RKO (cell line): ENCODE results near the gene AGAP2.
"Not testable (repeated sequence)": the region's sequence is repeated elsewhere in the genome, so short reads cannot be mapped to it uniquely, and the experiment has no call there.

Experiments
- DNase-seq: peaks from one replicate; pipeline ENCODE4 v3.0.0-alpha.2; 2016; ENCODE audit warnings: low spot score

Gene AGAP2

DNA sequence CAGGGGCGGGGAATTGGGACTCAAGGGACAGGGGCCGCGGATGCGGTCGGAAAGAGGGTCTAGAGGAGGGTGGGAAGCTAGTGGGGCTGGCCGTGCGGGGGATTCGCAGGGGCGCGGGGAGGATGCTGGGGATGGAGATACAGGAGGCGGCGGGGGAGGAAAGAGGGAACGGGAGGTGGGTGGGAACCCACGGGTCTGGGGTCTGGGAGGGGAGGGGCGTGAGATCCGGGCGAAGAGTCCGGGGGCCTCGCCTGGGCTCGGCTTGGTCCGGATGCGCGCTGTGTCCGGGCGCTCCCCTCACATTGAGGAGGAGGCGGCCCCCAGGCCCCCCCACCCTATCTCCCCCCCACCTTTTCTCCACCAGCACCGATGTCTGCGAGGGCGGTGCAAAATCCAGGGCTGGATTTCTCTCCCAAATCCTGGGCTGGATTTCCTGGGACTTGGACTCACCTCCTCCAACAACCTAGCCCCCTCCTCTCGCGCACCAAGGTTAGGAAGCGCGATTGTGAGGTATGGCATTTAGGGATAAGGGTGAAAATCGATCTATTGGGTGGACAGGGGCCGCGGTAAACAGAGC lies at the start of gene AGAP2:
AGAP2 (minus strand) TSS at position 82 of the 577 bp plus-strand sequence. CDS start 496 bp downstream, outside the sequence.
- DNase-seq = no peak

DNA sequence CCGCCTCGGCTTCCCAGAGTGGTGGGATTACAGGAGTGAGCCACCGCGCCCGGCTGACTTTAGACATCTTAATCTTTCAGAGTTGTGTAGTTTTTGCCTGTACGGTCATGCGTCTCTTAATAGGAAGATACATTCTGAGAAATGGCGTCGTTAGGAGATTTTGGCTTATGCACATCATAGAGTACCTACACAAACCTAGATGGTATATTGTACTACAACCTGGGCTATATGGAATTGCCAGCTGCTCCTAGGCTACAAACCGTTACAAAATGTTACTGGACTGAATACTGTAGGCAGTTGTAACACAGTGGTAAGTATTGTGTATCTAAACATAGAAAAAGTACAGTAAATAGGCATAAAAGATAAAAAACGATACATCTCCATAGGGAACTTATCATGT lies 45.3 kb upstream of the AGAP2 start:
- DNase-seq = no peak

- no peak for DNase-seq
Observed at GRCh38 chr12:57783466-57783801, 44.9 kb upstream of the AGAP2 start.

DNA sequence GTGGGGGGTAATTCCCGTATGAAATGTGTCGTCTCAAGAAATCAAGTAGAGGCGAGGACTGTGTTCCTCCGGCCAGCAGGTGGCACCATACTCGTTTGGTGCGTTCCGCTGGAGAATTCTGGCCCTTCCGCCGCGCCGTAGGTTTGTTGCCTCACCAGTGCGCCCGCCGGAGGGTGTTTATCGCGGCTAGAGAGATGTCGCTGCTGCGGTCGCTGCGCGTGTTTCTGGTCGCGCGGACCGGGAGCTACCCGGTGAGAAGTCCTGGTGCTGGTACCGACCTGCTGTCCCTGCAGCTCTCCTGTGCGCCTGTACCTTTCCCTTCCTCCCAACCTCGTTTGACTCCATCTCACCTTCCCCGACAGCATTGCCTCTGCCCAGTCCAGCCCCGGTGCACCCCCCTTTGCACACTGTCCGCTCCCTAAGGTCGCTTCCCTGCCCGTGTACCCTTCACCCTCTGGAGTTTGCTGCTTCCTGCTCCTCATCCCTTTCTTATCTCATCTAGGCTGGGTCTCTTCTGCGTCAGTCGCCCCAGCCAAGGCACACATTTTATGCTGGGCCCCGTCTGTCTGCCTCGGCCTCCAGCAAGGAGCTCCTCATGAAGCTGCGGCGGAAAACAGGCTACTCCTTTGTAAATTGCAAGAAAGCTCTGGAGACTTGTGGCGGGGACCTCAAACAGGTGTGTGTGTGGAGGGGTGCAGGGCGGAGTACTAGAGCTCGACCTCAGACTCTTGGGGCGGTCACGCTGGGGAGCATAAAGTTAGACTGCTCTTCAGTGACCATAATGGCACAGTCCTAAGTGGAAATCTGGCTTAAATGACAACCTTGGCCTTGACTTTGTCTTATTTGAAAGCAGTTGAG lies 44.3 kb upstream of the AGAP2 start, which contains the start of gene TSFM:
TSFM (plus strand) TSS at position 180 of the 858 bp plus-strand sequence; CDS start at position 195, 15 bp downstream.
- DNase-seq = peak; percentile 94

DNA sequence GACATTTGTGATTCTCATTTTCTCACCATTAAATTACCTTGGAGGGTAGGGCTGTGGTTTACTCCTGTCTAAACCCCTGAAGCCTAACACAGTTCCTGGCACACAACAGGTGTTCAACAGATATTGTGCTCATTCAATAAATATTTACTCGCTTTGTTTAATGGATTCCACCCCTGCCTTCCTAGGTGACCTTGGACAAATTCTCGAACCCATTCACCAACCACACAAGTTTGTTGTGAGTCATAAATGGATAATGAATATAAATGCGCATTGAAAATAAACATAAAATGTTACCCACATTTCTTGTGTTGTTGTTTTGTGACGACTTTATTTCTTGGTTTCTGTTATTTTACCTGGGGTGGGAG lies 43.7 kb upstream of the AGAP2 start:
- no peak for DNase-seq

- no peak for DNase-seq
Observed at GRCh38 chr12:57781801-57782200, 43.3 kb upstream of the AGAP2 start.

GRCh38 chr12:57781244-57781643 lies 42.7 kb upstream of the AGAP2 start:
- DNase-seq = no peak

DNA sequence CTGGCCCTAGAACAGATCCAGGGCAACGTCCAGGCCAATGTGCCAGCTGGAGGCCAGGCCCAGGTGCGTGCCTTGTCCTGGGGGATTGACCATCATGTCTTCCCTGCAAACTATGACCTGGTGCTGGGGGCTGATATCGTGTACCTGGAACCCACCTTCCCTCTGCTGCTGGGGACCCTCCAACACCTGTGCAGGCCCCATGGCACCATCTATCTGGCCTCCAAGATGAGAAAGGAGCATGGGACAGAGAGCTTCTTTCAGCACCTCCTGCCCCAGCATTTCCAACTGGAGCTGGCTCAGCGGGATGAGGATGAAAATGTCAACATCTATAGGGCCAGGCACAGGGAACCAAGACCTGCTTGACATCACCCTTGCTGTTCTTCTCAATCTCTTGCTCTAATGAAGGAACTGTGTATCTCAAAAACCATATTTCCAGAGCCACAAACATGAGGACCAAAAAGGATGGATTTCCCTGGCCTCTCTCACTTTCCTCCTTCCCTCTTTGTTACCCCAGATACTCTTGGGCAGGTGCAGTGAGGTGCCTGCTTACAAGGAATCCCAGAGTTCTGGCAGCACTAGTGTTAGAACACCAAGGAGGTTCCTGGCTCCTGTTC lies 41.8 kb upstream of the AGAP2 start:
- no peak for DNase-seq

DNA sequence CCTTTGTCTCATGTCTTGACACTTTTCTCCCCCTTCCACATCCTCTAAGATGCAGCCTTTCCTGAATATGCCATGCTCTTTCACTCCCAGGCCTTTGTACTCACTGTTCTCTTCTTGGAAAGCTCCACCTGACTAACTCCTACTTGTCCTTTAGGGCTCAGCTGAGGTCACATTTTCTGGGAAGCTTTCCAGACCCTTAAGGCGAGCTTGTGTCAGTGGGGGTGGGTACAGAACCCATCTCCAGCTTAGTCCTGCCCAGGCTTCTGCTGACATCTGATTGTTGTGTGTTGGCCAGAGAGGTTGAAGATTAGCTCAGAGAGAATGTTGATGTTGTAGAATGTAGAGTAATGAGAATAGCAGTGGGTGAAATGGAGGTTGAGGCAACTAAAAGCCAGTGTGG lies 41.2 kb upstream of the AGAP2 start:
- no peak for DNase-seq

- DNase-seq = no peak
Observed at GRCh38 chr12:57777911-57778310, 39.4 kb upstream of the AGAP2 start.

DNA sequence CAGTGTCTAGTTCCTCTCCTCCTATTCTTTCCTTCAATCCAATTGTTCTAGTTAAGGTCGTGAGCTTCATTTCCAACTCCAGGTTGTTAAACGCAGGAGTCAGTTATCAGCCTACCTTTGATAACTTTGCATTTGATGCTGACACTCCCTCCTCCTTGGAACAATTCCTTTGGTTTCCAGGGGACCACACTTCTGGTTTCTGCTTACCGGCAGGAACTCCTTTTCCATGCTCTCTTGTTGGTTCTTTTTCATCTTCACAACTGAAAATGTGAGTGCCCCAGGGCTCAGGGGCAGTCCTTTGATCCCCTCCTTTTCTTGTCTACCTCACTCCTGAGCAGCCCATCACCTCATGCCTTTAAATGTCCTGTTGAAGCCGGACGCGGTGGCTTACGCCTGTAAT lies 38.8 kb upstream of the AGAP2 start:
- DNase-seq = no peak

DNA sequence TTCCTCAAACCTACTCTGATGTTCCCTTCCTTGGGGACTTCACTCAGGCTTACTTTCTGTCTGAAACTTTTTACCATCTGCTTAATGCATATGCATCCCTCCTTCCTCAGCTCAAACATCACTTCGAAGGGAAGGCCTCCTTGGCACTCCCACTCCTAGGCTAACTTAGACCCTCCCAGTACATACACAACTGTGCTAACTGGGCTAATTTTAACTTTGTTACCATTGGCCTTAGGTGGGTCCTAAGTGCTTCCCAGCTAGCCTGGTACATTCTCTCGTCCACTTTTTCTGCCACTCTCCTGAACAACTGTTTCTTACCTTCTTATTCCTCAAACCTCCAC lies 37.7 kb upstream of the AGAP2 start:
- no peak for DNase-seq

GRCh38 chr12:57775563-57776246 lies 37.2 kb upstream of the AGAP2 start:
- peak; percentile 47 for DNase-seq

- no peak for DNase-seq
Observed at GRCh38 chr12:57775044-57775443, 36.5 kb upstream of the AGAP2 start.

DNA sequence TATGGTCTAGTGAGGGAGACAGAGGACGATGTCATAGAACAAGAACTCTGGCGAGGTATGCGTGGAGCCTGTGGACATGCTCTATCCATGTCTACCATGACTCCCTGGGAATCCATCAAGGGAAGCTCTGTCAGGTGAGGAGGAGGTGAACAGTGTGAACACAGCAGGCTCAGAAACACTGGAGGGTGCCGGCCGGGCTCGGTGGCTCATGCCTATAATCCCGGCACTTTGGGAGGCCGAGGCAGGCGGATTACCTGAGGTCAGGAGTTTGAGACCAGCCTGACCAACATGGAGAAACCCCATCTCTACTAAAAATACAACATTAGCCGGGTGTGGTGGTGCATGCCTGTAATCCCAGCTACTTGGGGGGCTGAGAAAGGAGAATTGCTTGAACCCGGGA lies 36.1 kb upstream of the AGAP2 start:
- DNase-seq = not testable (repeated sequence)

DNA sequence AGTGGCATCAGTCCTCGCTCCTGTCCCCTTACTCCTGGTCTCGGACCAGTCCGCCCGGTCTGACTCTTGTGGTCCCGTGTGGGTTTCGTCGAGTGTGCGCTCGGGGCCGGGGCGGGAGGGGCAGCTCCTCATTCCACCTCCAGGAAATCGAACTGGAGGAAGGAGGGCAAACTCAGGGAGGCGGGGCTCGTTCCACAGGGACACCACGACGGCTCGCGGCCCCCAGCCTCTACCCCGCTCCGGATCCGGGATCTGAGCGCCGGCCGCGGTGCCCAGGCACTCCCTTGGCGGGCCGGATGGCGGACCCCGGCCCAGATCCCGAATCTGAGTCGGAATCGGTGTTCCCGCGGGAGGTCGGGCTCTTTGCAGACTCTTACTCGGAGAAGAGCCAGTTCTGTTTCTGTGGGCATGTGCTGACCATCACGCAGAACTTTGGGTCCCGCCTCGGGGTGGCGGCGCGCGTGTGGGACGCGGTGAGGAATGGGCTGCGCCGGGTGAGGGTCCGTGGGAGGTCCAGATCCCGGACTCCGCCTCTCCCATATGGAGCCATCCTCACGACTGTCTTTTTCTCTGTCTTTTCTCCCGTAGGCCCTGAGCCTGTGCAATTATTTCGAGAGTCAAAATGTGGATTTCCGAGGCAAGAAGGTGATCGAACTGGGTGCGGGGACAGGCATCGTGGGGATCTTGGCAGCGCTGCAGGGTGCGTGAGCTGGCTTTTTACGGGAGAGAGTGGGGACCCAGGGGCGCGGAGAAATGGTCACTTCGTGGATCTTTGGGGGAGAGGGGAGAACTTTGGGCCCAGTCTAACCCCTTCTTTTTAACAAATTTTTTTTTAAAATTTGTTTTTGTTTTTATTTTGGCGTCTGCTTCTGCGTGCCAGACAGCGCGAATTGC lies 34.1 kb upstream of the AGAP2 start, which contains the start of gene EEF1AKMT3:
EEF1AKMT3 (plus strand) TSS at position 186 of the 894 bp plus-strand sequence; CDS start at position 297, 111 bp downstream.
- DNase-seq = peak; percentile 66

GRCh38 chr12:57771873-57772428 lies 33.4 kb upstream of the AGAP2 start, which contains the start of gene METTL1:
Gene METTL1, minus strand, starts transcription at chr12:57772105. Its CDS starts 22 bp downstream, at chr12:57772083.
- peak; percentile 97 for DNase-seq

GRCh38 chr12:57771236-57771872 lies 32.8 kb upstream of the AGAP2 start:
- DNase-seq = peak; percentile 93

DNA sequence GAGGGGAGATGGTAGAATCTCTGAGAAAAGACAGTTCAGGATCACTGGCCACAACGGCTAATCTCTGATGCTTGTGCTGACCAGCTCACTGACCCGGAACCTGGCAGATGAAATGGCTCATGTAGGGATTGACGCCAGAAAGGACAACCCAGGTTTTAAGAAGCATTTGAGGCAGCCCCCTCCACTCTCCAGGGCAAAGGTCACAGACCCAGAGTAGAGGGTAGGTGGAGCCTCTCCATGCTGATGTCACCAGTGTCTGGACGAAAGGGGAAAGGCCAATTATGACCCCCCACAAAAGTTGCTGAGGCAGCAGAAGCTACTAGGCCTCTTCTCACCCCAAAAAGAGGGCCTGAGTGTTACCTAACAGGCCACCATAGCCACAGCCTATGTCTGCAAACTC lies 32.2 kb upstream of the AGAP2 start:
- DNase-seq = no peak

- DNase-seq = no peak
Observed at GRCh38 chr12:57769594-57769993, 31.1 kb upstream of the AGAP2 start.

- DNase-seq = no peak
Observed at GRCh38 chr12:57767876-57768275, 29.3 kb upstream of the AGAP2 start.
